HFFc6 (cell line): ENCODE data around the gene ZNF235. TPM values are rescaled to one million over a fixed set of nuclear protein-coding genes. Genes with fewer than 3 reads are reported as not detected.
"Not testable (repeated sequence)": the region's sequence is repeated elsewhere in the genome, so short reads cannot be mapped to it uniquely, and the experiment has no call there.

Source experiments
- DNase-seq: peaks from one replicate; pipeline ENCODE4 v3.0.0-alpha.2; 2018
- H3K27ac Mint-ChIP-seq: 2 replicates; pipeline ENCODE4 v1.8.0; 2020; ENCODE audit warnings: mild to moderate bottlenecking, mixed read lengths
- H3K27me3 Mint-ChIP-seq: 2 replicates; pipeline ENCODE4 v1.8.0; 2021; ENCODE audit warnings: mild to moderate bottlenecking, moderate library complexity, mixed read lengths; ENCODE audit not compliant: insufficient read depth
- H3K36me3 Mint-ChIP-seq: 2 replicates; pipeline ENCODE4 v1.8.0; 2021; ENCODE audit warnings: low read depth, mixed read lengths
- H3K4me1 Mint-ChIP-seq: 2 replicates; pipeline ENCODE4 v1.8.0; 2020; ENCODE audit warnings: low read depth, mixed read lengths
- H3K4me3 Mint-ChIP-seq: 2 replicates; pipeline ENCODE4 v1.8.0; 2020; ENCODE audit warnings: mild to moderate bottlenecking, moderate library complexity, mixed read lengths
- H3K9me3 Mint-ChIP-seq: 2 replicates; pipeline ENCODE4 v1.8.0; 2020; ENCODE audit warnings: mild to moderate bottlenecking, mixed read lengths
- CTCF ChIP-seq: fragments of 200-600 bp; sonication (generic); IDR thresholded peaks from 2 replicates; pipeline ENCODE4 v1.5.0; 2021; ENCODE audit warnings: antibody characterized with exemption, mild to moderate bottlenecking
- long read RNA-seq: library from polyadenylated mRNA; unstranded; transcript quantifications from one replicate; pipeline ENCODE4 v2.0.0, GENCODE V29; 2019
- total RNA-seq, 6 experiments: library from RNA; stranded (reverse); fragmentation: NEBNext Ultra II Directional; extraction: Animal tissue kit (Norgen Biotek cat#: 25700); gene quantifications; 2 replicates in 1 of 6; 3 replicates in 5 of 6; pipeline ENCODE4 v1.2.3, GENCODE V29; 2021

Gene ZNF235
- total RNA-seq, result 1 to 10 TPM; 1.6 to 2.1 (median 1.9) TPM
- long read RNA-seq, partial matches to known transcripts, result 0 of 1 reads
- long read RNA-seq, other reads (novel, unspliced or antisense), result 0 of 1 reads

GRCh38 chr19:44304659-44305193, at the start of gene ZNF235:
TSS of gene ZNF235 (minus strand) at chr19:44305025. CDS start at chr19:44303404, 1,621 bp downstream.
- no peak for TF ChIP-seq CTCF
- peak; percentile 96 for DNase-seq
- Mint-ChIP-seq H3K36me3 (no peaks in the 10 kb centered on the region; the same call in 1 of the 2 replicates), H3K4me1 (peaks cover 24% of the 10 kb centered on the region), H3K27me3 (peaks cover 1% of the 10 kb centered on the region), H3K9me3 (0 out of 2 replicates have a peak, but pooled peaks cover 4% of the 10 kb centered on the region), H3K27ac (peak within 1 kb of the TSS; percentile 93), H3K4me3 (peak within 1 kb of the TSS; percentile 95)

GRCh38 chr19:44346556-44346955, 41.7 kb upstream of the ZNF235 start:
- no peak overlapping the region for H3K27ac Mint-ChIP-seq
- peaks cover 24% of the 10 kb centered on the region for H3K9me3 Mint-ChIP-seq
- DNase-seq, result no peak
- H3K27me3 Mint-ChIP-seq, result no peaks in the 10 kb centered on the region
- no peaks in the 10 kb centered on the region for H3K4me1 Mint-ChIP-seq
- peaks cover 54% of the 10 kb centered on the region for H3K36me3 Mint-ChIP-seq
- no peak overlapping the region for H3K4me3 Mint-ChIP-seq
- TF ChIP-seq CTCF, result no peak

DNA sequence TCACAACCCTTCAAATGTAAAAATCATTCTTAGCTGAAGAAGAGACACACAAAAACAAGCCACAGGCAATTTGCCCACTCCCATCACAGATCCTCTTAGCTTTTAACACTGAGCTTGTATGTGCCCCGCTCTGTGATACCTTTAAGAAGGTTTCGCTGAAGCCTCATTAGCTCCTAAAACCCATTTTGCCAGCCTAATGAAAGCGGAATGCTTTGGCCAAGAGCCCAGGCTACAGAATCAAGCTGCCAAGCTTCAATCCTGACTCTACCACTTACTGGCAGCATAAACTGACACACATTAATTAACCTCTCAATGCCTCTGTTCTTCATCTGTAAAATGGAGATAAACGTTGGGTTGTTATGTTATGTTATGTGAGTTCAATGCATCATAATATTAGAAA, 41.1 kb upstream of the ZNF235 start:
- H3K9me3 Mint-ChIP-seq, result peaks cover 24% of the 10 kb centered on the region
- no peak for TF ChIP-seq CTCF
- H3K36me3 Mint-ChIP-seq, result peaks cover 55% of the 10 kb centered on the region
- no peak overlapping the region for H3K27ac Mint-ChIP-seq
- H3K27me3 Mint-ChIP-seq, result no peaks in the 10 kb centered on the region
- H3K4me1 Mint-ChIP-seq, result no peaks in the 10 kb centered on the region
- H3K4me3 Mint-ChIP-seq, result no peak overlapping the region
- no peak for DNase-seq

DNA sequence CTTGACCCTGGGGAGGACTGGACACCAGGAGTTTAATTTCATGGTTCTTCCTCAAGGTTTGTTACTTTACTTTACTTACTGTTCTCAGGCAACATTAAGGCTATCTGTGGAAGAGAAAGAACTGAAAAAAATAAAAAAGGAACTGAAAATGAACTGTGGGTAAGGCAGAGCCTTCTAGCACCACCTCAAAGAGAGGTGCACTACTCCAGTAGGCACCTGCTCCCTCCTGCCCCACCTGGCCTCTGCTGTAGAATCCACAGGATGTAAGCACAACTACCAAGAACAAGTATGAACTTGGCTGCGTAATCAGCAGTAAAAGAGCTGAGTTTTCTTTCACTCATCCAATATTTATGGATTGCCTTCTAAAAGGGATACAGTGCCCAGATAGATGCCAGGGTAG, 39.4 kb upstream of the ZNF235 start:
- no peak overlapping the region for H3K4me3 Mint-ChIP-seq
- H3K9me3 Mint-ChIP-seq, result peaks cover 12% of the 10 kb centered on the region
- no peak for DNase-seq
- no peaks in the 10 kb centered on the region for H3K27me3 Mint-ChIP-seq
- H3K4me1 Mint-ChIP-seq, result no peaks in the 10 kb centered on the region
- TF ChIP-seq CTCF, result no peak
- peaks cover 53% of the 10 kb centered on the region for H3K36me3 Mint-ChIP-seq
- no peak overlapping the region for H3K27ac Mint-ChIP-seq

DNA sequence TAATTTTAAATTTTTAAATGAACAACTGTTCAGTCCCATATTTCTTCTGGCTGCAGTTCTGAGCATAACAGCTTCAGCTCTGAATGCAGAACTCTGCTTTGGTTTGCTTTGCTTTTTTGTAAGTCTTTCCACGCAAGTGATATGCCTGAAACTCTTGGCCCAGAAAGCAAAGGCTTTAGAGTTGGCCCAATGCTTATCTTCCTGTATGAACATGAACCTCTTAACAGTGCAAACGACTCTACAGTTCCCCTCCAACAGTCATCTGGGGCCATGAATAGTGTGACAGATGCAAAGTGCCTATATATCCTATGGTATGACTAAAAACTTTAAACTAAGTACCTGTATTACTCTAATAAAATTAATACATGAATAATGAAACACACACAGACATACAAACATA, 37.0 kb upstream of the ZNF235 start:
- no peak overlapping the region for H3K27ac Mint-ChIP-seq
- no peaks in the 10 kb centered on the region for H3K4me1 Mint-ChIP-seq
- DNase-seq, result no peak
- no peaks in the 10 kb centered on the region for H3K9me3 Mint-ChIP-seq
- H3K27me3 Mint-ChIP-seq, result no peaks in the 10 kb centered on the region
- H3K4me3 Mint-ChIP-seq, result no peak overlapping the region
- TF ChIP-seq CTCF, result no peak
- peaks cover 66% of the 10 kb centered on the region for H3K36me3 Mint-ChIP-seq

GRCh38 chr19:44334639-44335038, 29.8 kb upstream of the ZNF235 start:
- H3K4me3 Mint-ChIP-seq, DNase-seq, H3K27me3 Mint-ChIP-seq, H3K4me1 Mint-ChIP-seq, H3K27ac Mint-ChIP-seq: not testable (repeated sequence)
- Mint-ChIP-seq H3K9me3 (peaks cover 38% of the 10 kb centered on the region), H3K36me3 (peaks cover 95% of the 10 kb centered on the region)
